ENCODE data around the gene SMDT1.
A peak's percentile ranks its signal among the peaks of the same experiment; 100 is the strongest.
"Not testable (repeated sequence)": the region's sequence is repeated elsewhere in the genome, so short reads cannot be mapped to it uniquely, and the experiment has no call there.

SMDT1 gene

DNA sequence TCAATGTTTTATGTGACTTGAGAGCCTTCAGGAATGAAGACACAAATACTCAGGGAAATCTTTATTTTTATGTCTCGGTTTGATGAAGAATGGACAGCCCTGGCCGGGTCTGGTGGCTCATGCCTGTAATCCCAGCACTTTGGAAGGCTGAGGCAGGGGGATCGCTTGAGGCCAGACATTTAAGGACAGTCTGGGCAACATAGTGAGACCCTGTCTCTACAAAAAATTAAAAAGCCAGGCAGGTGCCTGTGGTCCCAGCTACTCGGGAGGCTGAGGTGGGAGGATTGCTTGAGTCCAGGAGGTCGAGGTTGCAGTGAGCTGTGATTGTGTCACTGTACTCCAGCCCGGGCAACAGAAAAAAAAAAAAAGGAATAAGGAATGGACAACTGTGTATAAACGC, 8.0 kb upstream of the SMDT1 start:
- DNase-seq, result not testable (repeated sequence)

DNA sequence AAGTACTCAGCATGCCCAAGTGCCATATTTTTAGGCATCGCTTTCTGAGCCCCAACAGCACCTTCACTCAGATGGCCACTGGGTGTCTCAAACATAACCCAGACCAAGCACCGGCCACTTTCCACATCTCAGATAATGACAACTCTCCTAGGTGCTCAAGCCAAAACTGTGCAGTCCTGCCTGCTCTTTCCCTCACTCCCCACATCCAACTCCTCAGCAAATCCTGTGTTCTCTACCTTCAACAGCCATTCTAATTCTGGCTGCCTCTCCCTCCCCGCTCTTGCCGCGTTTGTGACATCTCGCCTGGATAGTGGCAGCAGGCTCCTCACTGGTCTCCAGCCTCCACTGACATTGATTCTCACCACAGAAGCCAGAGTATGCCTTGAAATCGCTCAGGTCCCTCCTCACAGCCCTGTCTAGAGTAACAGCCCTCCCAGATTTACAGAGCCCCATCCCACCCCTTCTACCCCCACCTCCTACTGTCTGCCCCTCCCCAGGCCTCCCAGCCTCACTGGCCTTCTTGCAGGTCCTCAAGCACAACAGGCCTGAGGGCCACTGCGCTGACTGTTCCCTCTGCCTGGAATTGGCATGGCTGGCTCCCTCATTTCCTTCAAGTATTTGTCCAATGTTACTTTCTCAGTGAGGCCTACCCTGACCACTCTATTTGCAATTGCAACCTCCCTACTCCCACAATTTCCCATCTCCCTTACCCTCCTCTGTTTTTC, 6.7 kb upstream of the SMDT1 start:
- DNase-seq, result no peak

DNA sequence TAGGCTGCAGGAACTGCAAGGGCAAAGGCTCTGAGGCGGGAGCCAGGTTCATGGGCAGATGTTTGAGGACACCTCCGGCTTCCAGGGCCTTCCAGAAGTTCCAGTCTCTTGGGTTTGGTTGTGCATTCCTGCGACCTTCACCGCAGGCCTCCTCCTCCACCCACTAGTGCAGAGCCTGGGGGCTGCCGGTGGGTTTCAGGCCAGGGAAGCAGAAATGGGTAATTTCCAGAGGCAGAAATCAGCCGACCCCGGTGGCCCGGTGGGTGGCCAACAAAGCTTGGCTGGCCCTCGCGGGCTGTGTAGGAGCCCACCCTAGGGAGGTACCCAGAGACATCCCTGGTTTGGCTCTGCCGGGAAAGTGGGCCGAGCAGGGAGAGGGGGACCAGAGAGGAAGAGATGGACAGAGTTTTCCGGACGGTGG, 5.9 kb upstream of the SMDT1 start:
- no peak for DNase-seq

DNA sequence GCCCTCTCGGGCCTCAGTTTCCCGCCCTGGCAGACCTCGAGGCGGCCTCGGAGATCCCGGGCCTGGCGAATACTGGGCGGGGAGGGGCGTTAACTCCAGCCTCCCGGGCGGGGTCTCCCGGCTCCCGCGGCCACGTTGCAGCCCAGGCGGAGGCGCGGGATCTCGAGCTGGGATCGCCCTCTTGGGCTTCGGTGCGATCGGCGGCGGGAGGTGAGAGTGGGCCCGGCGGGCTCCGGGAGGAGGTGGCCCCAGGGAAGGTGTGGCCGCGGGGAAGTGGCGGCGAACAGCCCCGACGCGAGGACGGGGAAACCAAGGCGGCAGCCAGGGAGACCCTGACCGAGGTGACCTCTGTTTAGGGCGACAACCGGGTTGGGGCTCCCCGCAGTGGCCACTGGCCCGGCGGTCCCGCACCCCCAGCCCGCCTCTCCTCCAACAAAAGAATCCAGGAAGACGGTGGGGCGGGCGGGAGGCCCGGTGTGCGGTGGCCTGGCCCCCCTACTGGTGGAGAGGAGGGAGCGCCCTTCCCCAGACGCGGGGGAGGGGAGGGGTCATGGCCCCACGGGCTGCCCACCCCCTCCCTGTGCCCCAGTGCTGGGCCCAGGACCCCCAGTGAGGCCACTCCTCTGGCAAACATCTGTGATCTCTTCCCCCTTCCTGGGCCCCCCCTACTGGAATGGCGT, 5.2 kb upstream of the SMDT1 start, which contains the start of gene PHETA2:
Gene PHETA2, plus strand, starts transcription at position 117 of the 680 bp plus-strand sequence. CDS start 3,046 bp downstream, outside the sequence.
- no peak for DNase-seq

DNA sequence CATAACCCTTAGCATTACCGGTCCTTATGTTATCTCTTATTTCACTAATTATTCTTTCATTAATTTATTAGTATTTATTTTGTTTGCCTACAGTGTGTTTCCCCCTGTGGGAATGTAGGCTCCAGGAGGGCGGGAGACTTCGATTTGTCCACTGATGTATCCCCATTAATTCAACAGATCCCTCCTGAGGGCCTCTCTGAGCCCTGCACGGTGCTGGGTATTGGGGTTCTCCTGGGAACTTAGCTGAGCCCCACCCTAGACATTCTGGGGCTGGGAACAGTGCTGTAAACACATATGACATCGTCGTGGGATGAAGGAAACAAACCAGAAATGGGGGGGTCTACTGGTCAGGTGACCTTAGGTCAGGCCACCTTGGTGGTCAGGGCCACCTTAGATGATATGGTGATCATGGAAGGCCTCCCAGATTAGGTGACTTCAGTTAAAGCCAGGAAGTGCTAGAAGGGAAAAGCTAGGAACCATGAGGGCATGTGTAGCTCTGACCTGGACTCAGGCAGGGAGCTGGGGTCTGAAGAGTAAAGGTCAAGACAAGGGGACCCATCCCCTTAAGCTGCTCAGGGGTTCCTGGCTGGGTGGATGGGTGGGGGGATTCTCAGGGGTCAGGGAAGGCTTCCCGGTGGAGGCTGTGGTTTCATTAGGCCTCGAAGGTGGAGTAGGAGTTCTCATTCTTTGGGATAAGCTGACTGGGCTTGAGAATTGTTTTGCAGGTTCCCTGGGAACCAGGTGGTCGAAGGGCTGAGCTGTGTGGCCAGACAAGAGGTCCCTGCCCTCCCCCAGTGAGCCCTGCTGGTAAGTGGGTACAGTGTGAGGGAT, 4.4 kb upstream of the SMDT1 start:
- no peak for DNase-seq

DNA sequence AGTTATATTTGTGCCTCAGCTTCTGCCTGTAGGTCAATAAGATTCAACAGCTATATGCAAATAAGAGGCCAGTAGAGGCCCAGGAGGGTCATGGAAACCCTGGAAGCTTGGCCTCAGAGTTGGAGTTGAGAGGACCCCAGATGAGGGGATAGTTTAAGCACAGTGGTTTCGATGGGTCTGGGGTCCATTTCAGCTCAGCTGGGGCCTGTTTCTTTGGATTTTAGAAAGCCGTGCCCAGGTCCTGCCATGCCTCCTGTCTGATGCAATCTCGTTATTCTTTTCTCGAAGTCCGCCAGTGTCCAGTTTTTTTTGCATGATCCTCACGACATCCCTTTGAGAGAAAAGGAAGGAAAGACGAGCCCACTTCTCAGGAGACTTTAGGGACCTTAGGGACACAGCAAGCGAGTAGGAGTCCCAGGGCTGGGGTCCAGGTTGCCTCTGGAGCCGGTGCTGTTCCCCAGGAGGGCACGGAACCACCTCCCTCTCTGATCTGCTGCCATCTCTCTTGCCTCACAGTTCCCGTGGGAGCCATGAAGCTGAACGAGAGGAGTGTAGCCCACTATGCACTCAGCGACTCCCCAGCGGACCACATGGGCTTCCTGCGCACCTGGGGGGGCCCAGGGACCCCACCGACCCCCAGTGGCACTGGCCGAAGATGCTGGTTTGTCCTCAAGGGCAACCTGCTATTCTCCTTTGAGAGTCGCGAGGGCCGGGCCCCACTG, 2.6 kb upstream of the SMDT1 start:
- DNase-seq, result no peak

DNA sequence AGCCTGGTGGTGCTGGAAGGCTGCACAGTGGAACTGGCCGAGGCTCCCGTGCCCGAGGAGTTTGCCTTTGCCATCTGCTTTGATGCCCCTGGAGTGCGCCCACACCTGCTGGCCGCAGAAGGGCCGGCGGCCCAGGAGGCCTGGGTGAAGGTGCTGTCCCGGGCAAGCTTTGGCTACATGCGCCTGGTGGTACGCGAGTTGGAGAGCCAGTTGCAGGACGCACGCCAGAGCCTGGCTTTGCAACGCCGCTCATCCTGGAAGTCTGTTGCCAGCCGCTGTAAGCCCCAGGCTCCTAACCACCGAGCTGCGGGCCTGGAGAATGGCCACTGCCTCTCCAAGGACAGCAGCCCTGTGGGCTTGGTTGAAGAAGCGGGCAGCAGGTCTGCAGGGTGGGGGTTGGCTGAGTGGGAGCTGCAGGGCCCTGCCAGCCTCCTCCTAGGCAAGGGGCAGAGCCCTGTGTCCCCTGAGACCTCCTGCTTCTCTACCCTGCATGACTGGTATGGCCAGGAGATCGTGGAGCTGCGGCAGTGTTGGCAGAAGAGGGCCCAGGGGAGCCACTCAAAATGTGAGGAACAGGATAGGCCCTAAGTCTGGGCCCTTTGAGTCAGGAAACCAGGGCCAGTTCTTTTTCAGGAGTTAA, 1.9 kb upstream of the SMDT1 start:
- no peak for DNase-seq

DNA sequence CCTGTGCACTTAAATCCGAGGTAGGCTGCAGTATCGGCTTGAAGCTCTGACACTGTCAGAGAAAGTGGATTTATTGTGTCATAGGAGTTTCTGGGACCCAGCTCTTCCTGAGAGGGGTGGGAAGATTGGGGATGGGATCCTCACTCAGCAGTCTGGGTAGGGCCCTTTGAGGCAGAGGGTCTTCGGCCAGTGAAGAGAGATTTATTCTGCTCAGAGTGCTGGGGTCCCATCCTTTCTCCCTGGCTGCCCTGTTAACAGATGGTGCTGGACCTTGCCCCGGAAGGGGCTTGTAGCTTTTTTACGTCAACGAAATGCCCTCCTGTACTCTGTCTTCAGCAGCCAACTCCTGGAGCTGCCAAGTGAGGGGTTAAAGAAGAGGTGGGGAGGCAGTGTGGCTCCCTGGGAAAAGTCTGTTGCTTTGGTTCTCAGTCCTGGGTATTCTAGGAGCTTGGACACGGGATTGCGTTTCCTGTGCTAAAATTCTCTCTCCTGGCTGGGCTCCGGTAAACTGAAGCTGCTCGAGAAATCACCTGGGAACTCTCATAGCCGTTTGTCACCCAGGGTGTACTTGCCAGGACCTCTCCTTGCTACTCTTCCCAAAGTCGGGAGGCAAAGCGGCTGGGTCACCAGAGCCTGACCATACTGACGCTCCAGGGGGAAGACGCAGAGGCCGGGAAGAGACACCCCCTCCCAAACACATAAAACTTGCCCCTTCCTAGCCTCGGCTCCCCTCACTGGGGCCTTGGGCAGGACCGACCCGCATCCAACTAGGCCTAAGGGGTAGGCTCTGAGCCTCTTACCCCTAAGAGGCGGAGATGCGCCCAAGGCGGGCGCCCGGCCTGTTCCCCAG, 806 bp upstream of the SMDT1 start:
- DNase-seq, result no peak

DNA sequence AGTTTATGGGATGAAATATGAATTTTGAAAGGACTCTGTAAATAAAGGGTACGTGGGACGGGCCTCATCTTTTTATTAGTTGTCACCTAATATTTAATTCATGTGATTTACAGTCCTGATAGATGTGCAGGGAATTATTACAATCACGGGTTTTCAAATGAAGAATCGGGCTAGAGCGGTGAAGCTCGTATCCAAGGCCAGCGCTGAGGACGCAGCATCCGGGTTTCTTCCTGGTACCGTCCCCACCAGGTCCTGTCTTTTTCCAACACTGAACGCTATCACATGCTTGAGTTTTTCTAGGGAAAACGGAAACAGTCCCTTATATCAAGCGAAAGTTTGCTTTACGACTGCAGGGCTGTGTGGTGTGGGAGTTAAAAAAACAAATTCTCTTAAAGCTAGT, 787 bp downstream of the SMDT1 start:
- peak; percentile 29 to 65 (median 32) for DNase-seq

DNA sequence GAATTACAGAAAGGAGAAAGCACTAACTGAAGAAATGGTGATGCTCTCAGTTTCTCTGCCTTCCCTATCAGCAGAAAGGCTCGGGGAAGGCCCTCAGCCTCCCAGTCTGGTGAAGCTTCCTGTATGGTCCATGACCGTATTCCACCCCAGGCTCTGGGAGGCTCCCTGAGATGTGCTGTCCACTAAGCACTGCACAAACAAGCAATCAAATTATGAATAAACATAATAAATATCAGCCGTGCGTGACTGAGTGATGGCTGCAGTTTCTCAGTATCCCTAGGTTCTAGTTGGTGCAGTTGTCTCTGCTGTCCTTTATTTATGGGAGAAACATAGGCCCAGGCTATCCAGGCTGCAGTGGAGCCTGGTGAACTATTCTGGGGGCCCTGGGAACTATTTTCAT, 3.6 kb downstream of the SMDT1 start:
- DNase-seq, result peak in 1 of 3 experiments; percentile 1

DNA sequence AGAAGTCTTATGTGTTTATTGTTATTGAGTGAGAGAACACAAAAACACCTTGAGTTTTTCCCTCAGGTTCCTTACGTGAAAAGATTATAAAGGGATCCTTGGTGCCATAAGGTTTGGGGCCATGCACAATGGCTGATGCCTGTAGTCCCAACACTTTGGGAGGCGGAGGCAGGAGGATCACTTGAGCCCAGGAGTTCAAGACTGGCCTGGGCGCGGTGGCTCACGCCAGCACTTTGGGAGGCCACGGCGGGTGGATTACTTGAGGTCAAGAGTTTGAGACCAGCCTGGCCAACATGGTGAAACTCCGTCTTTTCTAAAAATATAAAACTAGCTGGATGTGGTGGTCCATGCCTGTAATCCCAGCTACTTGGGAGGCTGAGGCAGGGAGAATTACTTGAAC, 5.4 kb downstream of the SMDT1 start:
- no peak for DNase-seq

DNA sequence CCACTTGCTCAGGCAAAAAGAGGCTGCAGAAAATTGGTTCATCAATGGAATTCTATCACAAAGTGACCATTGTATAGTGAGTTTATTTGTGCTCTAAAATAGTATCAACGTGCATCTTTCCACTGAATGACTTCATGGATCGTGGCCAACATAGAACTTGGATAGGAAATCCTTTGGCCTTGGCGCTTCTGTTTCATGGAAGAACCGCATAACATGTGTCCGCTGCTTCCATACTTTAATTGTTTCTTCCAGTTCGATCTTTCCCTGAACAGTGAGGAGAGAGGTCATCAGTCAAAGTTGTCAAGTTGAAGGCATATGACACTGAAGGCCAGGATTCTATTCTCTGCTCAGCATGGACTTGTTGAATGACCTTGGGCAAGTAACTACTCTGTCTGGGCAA, 6.6 kb downstream of the SMDT1 start:
- no peak for DNase-seq

DNA sequence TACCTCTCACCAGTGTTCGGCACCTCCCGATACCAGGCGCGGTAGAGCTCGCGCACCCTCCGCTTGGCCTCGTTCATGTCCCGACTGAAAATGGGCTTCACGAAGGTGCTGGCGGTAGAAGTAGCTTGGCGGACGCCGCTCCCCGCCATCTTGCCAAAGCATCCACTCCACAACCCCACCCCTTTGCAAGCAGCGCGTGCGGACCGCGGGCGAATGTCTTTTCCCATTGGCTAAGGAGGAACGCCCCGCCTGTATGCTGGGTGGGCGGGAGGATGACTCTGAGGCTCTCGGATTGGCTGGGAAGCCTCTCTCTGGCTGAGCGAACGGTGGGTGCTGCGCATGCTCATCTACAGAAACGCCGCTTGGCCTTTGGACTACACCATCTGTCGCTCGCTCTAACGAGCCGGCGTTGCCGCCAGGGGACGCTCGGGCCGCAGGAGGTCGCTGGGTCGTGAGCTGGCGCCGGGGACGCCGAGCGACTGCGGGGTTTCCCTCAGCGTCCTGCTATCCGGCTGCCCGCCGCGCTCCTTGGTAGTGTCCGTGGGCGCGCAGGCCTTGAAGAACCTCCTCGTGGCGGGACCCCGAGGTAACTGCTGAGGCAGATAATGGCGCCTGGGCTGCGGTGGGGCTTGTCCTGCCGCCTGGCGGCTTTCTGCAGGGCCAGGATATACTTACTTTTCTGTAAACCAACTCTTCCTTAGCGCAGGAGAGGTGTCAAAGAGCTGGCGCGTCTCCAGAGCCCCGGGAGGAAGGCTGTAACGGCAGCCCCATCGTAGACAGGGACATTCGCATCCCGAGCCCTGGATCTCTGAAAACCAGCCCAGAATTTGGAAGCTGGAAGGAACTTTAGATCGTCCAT, 11.3 kb downstream of the SMDT1 start, which contains the start of gene NDUFA6:
Gene NDUFA6, minus strand, starts transcription at position 177 of the 859 bp plus-strand sequence. Its CDS starts 28 bp downstream, at position 149.
- peak; percentile 95 to 98 (median 96) for DNase-seq

DNA sequence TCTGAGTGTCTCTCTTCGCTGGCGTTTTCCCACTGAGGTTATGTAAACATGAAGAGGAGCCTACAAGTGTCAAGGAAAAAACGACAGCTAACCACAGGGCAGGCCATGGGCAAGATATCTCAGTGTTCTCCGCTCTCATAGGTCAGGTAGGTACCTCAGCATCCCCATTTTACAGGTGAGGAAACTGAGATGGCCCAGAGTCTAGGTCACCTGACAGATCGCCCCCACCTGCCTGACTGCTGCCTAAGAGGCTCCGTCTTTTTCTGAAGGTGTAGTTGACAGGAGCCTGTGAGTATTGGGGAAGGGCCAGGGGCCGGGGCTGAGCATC, 11.9 kb downstream of the SMDT1 start:
- no peak for DNase-seq

DNA sequence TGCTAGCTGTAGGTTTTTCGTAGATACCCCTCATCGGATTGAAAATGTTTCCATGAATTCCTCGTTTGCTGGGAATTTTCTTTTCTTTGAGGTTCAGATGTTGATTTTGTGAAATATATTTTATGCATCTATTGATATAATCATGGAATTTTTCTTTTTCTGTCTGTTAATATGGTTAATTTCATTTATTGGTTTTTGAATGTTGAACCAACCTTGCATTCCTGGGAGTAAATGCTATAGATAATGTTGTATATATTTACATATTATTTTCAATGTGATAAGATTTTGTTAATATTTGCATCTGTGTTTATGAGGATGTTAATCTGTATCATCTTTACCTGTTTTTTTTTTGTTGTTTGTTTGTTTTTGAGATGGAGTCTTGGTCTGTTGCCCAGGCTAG, 21.7 kb downstream of the SMDT1 start:
- DNase-seq, result no peak

DNA sequence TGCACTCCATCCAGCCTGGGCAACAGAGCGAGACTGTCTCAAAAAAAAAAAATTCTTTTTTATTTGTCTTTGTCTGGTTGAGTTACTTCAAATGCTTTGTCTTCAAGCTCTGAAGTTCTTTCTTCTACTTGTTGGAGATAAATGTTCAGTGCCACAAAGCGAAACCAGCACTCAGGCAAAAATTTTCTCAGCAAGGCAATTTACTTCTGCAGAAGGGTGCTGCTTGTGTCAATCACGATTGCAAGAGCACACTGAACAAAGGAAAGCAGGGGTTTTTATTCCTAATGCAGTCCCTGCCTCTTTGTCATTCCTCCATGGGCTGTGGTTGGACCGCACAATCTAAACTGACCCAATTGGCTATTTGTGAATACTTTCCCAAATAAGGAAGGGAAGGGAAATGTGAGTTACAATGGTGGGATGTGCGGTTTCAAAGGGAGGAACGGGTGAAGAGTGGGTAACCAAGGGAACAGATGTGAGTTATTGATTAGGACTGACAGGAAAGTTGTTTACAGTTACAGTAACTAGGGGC, 24.9 kb downstream of the SMDT1 start:
- DNase-seq, result not testable (repeated sequence)

DNA sequence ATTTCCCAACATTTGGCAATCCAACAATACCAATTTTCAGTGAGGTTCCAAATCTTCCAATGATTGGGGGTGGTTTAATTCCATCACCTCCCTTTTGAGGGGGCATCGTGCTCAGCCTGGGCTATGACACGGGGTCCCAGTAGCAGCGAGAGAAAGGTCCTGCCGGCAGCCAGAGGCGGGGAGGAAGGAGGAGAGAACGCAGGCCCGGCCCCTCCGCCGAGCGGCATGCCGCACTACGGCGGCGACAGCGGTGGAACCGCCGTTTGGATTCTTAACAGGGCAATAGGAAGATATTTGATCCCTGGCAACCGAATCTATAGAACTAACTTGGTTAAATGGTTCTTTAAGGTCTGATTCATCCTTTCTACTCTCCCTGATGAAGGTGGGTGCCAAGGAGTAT, 29.3 kb downstream of the SMDT1 start:
- DNase-seq, result no peak

DNA sequence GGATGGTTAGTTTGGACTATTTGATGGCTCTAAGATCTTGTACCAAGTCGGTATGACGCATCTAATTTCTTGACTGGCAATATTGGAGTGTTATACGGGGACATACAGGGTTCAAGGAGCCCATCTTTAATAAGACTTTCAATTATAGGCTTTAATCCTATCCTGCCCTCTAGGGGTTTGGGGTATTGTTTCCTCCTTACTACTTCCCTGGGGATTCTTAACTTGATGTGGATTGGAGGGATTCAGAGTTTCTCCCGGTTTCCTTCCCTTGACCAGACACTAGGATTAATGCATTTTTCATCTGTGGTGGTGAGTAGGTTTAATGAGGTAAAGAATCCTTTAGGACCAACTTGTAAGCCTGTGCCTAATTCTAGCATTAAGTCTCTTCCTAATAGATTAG, 32.3 kb downstream of the SMDT1 start:
- DNase-seq, result no peak

DNA sequence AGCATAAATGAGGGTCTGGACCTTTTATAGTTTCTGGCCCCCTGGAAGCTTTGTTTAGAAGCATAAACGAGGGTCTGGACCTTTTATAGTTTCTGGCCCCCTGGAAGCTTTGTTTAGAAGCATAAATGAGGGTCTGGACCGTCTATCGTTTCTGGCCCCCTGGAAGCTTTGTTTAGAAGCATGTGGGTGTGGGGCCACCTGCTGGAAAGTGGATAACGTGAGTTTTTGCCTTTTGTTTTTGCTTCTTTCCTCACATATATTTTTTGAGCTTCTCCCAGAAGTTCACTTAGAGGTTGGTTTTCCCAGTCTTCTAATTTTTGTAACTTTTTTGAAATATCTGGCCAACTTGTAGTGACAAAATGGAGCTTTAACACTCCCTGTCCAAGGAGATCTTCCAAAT, 33.3 kb downstream of the SMDT1 start:
- peak in 2 of 3 experiments; percentile 5 to 34 for DNase-seq

DNA sequence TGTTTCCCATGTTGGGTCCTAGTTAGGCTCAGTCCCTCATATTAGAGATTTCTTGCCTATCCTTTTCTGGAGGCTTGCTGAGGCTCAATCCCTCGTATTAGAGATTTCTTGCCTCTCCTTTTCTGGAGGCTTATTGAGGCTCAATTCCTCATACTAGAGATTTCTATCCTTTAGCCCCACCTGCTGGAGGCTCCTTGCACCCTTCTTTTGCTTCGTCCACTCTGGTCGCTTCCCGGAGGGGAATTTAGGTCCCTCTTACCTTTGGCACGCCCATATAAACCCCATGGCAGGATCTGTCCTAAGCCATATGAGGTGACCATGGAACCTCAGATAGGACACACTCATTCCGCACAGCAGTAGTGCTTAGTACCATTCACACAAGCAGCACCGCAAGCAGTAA, 35.2 kb downstream of the SMDT1 start:
- DNase-seq, result no peak
